ENCODE data around the gene F12.

DNA sequence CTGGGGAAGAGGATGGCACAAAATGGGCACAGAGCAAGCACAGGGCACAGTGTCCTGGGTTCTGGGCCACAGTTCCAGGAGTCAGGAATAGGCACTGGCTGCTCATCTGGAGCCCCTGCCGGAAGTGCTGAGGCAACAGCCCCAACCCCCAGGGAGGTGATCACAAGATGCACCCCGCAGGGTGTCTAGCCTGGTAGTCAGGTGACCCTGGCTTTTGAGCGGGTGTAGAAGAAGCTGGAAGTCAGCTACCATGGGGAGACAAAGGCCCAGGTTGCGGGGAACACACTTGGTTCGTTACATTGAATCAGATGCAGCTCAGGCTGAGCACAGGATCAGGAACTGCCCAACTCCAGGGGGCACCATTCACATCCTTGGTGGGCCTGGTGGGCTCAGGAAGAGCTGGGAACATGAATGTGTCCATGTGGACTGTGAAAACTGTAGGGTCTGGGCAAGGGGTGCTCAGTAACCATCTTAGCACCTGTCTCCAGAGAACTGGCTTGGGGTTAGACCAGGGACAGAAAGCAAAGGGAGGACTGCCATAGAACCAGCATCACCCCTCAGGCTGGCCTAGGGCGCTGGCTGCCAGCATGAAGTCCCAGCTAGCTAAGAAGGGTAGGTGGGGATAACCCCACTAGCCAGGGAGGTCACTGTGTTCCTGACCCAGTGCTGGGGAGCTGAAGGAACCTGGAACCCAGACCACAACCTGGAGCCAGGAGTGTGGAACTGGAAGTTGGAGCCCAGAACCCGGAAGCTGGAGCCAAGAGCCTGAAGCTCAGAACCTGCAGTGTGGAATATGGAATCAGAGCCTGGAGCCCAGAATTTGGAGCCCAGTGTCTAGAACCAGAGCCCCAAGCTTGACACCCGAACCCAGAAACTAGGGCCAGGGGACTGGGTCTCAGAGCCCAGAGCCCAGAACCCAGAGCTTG, 31.2 kb downstream of the F12 start:
- TF ChIP-seq CREB1 (CRISPR knock-in tag; IDR thresholded peaks at IDR 0.05) (no peak), ZNF232 (CRISPR knock-in tag; IDR thresholded peaks at IDR 0.05) (no peak), HMGA2 (CRISPR knock-in tag; IDR thresholded peaks at IDR 0.05) (no peak), ZNF423 (CRISPR knock-in tag; IDR thresholded peaks at IDR 0.05) (no peak), ZNF138 (CRISPR knock-in tag; conservative IDR thresholded peaks at IDR 0.05) (no peak), ZNF396 (CRISPR knock-in tag; IDR thresholded peaks at IDR 0.05; ENCODE audit: borderline replicate concordance) (no peak), CREM (CRISPR knock-in tag; IDR thresholded peaks at IDR 0.05) (no peak), ELF4 (CRISPR knock-in tag; IDR thresholded peaks at IDR 0.05; ENCODE audit: low read depth) (no peak), NFYB (CRISPR knock-in tag; conservative IDR thresholded peaks at IDR 0.05; ENCODE audit: low read depth) (no peak)
- TF ChIP-seq, protein P1, sequence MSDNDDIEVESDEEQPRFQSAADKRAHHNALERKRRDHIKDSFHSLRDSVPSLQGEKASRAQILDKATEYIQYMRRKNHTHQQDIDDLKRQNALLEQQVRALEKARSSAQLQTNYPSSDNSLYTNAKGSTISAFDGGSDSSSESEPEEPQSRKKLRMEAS (CRISPR knock-in tag; IDR thresholded peaks at IDR 0.05), result no peak
- TF ChIP-seq, protein P2, sequence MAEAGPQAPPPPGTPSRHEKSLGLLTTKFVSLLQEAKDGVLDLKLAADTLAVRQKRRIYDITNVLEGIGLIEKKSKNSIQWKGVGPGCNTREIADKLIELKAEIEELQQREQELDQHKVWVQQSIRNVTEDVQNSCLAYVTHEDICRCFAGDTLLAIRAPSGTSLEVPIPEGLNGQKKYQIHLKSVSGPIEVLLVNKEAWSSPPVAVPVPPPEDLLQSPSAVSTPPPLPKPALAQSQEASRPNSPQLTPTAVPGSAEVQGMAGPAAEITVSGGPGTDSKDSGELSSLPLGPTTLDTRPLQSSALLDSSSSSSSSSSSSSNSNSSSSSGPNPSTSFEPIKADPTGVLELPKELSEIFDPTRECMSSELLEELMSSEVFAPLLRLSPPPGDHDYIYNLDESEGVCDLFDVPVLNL (CRISPR knock-in tag; IDR thresholded peaks at IDR 0.05; ENCODE audit: borderline replicate concordance, low read depth), result no peak
- TF ChIP-seq, protein P3, sequence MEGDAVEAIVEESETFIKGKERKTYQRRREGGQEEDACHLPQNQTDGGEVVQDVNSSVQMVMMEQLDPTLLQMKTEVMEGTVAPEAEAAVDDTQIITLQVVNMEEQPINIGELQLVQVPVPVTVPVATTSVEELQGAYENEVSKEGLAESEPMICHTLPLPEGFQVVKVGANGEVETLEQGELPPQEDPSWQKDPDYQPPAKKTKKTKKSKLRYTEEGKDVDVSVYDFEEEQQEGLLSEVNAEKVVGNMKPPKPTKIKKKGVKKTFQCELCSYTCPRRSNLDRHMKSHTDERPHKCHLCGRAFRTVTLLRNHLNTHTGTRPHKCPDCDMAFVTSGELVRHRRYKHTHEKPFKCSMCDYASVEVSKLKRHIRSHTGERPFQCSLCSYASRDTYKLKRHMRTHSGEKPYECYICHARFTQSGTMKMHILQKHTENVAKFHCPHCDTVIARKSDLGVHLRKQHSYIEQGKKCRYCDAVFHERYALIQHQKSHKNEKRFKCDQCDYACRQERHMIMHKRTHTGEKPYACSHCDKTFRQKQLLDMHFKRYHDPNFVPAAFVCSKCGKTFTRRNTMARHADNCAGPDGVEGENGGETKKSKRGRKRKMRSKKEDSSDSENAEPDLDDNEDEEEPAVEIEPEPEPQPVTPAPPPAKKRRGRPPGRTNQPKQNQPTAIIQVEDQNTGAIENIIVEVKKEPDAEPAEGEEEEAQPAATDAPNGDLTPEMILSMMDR (IDR thresholded peaks at IDR 0.05), result no peak
- TF ChIP-seq, protein P4, sequence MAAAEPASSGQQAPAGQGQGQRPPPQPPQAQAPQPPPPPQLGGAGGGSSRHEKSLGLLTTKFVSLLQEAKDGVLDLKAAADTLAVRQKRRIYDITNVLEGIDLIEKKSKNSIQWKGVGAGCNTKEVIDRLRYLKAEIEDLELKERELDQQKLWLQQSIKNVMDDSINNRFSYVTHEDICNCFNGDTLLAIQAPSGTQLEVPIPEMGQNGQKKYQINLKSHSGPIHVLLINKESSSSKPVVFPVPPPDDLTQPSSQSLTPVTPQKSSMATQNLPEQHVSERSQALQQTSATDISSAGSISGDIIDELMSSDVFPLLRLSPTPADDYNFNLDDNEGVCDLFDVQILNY (CRISPR knock-in tag; IDR thresholded peaks at IDR 0.05), result no peak
- TF ChIP-seq, protein P5, sequence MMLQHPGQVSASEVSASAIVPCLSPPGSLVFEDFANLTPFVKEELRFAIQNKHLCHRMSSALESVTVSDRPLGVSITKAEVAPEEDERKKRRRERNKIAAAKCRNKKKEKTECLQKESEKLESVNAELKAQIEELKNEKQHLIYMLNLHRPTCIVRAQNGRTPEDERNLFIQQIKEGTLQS (CRISPR knock-in tag; conservative IDR thresholded peaks at IDR 0.05), result no peak

All from WTC11 (cell line).